GM18498 (cell line): Measurements from ENCODE around the gene FAM210B.
"Not testable (repeated sequence)": the region's sequence is repeated elsewhere in the genome, so short reads cannot be mapped to it uniquely, and the experiment has no call there.

ENCODE experiments used
- ATAC-seq: cut with Tn5 transposase; IDR thresholded peaks from one replicate; pipeline ENCODE4 v1.9.1; 2021; ENCODE audit warnings: mild to moderate bottlenecking, moderate library complexity; ENCODE audit not compliant: unreplicated experiment

The FAM210B gene

GRCh38 chr20:56358600-56359211 is at the start of gene FAM210B:
Gene FAM210B (plus strand): TSS chr20:56358974. CDS start chr20:56359006, 32 bp downstream.
- ATAC-seq, result peak; percentile 98

GRCh38 chr20:56316051-56316450 is 42.7 kb upstream of the FAM210B start:
- no peak for ATAC-seq

GRCh38 chr20:56316483-56316882 is 42.3 kb upstream of the FAM210B start:
- ATAC-seq, result no peak

GRCh38 chr20:56322681-56323080 is 36.1 kb upstream of the FAM210B start:
- no peak for ATAC-seq

- ATAC-seq, result no peak
These were observed 35.6 kb upstream of the FAM210B start for GRCh38 chr20:56323206-56323605.

- no peak for ATAC-seq
These were observed 35.1 kb upstream of the FAM210B start for GRCh38 chr20:56323656-56324055.

- ATAC-seq, result no peak
These were observed 34.0 kb upstream of the FAM210B start for GRCh38 chr20:56324806-56325205.

GRCh38 chr20:56328861-56329260 is 29.9 kb upstream of the FAM210B start:
- no peak for ATAC-seq

GRCh38 chr20:56336709-56337108 is 22.1 kb upstream of the FAM210B start:
- not testable (repeated sequence) for ATAC-seq

- no peak for ATAC-seq
These were observed 16.0 kb upstream of the FAM210B start for GRCh38 chr20:56342783-56343182.

GRCh38 chr20:56343861-56344381 is 14.9 kb upstream of the FAM210B start:
- no peak for ATAC-seq

- no peak for ATAC-seq
These were observed 12.9 kb upstream of the FAM210B start for GRCh38 chr20:56345911-56346310.

GRCh38 chr20:56347628-56348304 is 11.0 kb upstream of the FAM210B start:
- ATAC-seq, result no peak

GRCh38 chr20:56348305-56348693 is 10.5 kb upstream of the FAM210B start:
- ATAC-seq, result no peak

GRCh38 chr20:56348746-56349145 is 10.0 kb upstream of the FAM210B start:
- no peak for ATAC-seq

GRCh38 chr20:56350842-56351241 is 7.9 kb upstream of the FAM210B start:
- no peak for ATAC-seq

- no peak for ATAC-seq
These were observed 6.3 kb upstream of the FAM210B start for GRCh38 chr20:56352345-56353055.

GRCh38 chr20:56353356-56353755 is 5.4 kb upstream of the FAM210B start:
- no peak for ATAC-seq

GRCh38 chr20:56358070-56358469 is 704 bp upstream of the FAM210B start:
- no peak for ATAC-seq

- ATAC-seq, result peak; percentile 29
These were observed 698 bp downstream of the FAM210B start for GRCh38 chr20:56359212-56360132.
